Measurements from ENCODE around the gene IFT27.

Gene IFT27
- total RNA-seq: 3.9 to 18.2 (median 9.8) reads per million in 17 experiments

GRCh38 chr22:36775964-36776669 lies at the start of gene IFT27:
IFT27 (minus strand) TSS chr22:36776119; CDS start chr22:36775707, 412 bp downstream.
- DNase-seq: peak; percentile 99 to 100 (median 100)

- DNase-seq: no peak
Observed at GRCh38 chr22:36824655-36825054, 48.7 kb upstream of the IFT27 start.

GRCh38 chr22:36823186-36823839 lies 47.4 kb upstream of the IFT27 start:
- DNase-seq: no peak

GRCh38 chr22:36822581-36822980 lies 46.7 kb upstream of the IFT27 start:
- DNase-seq: no peak

GRCh38 chr22:36819112-36819511 lies 43.2 kb upstream of the IFT27 start:
- DNase-seq: no peak

- DNase-seq: no peak
Observed at GRCh38 chr22:36818010-36818642, 42.2 kb upstream of the IFT27 start.

- DNase-seq: no peak
Observed at GRCh38 chr22:36817525-36817848, 41.6 kb upstream of the IFT27 start.

- peak; percentile 76 to 92 (median 84) for DNase-seq
Observed at GRCh38 chr22:36816636-36817524, 41.0 kb upstream of the IFT27 start, which contains the start of gene PVALB. PVALB (minus strand) TSS chr22:36817035; CDS start chr22:36817005, 30 bp downstream.

- peak in 3 of 4 experiments; percentile 22 to 42 (median 40) for DNase-seq
Observed at GRCh38 chr22:36816339-36816635, 40.4 kb upstream of the IFT27 start.

- DNase-seq: no peak
Observed at GRCh38 chr22:36815558-36816338, 39.8 kb upstream of the IFT27 start.

GRCh38 chr22:36814801-36815200 lies 38.9 kb upstream of the IFT27 start:
- no peak for DNase-seq

- DNase-seq: no peak
Observed at GRCh38 chr22:36811094-36811800, 35.3 kb upstream of the IFT27 start.

GRCh38 chr22:36809351-36809750 lies 33.4 kb upstream of the IFT27 start:
- DNase-seq: no peak

- no peak for DNase-seq
Observed at GRCh38 chr22:36808721-36809344, 32.9 kb upstream of the IFT27 start.

GRCh38 chr22:36807627-36808026 lies 31.7 kb upstream of the IFT27 start:
- DNase-seq: peak; percentile 11 to 37 (median 30)

- DNase-seq: peak; percentile 16 to 55 (median 51)
Observed at GRCh38 chr22:36806835-36807234, 30.9 kb upstream of the IFT27 start.

- DNase-seq: no peak
Observed at GRCh38 chr22:36803358-36803757, 27.4 kb upstream of the IFT27 start.

GRCh38 chr22:36798674-36799066 lies 22.8 kb upstream of the IFT27 start:
- DNase-seq: peak in 1 of 4 experiments; percentile 0

- DNase-seq: no peak
Observed at GRCh38 chr22:36797911-36798673, 22.2 kb upstream of the IFT27 start.

- DNase-seq: no peak
Observed at GRCh38 chr22:36797374-36797773, 21.5 kb upstream of the IFT27 start.
